Astrocyte (in vitro differentiated cells and primary cell): ENCODE data around the gene RAD51B. TPM values are rescaled to one million over a fixed set of nuclear protein-coding genes. Genes with fewer than 3 reads are reported as not detected.
A peak's percentile ranks its signal among the peaks of the same experiment; 100 is the strongest.

ENCODE experiments used
- DNase-seq: peaks from one replicate; pipeline ENCODE4 v3.0.0-alpha.2; 2010; ENCODE audit warnings: low read depth
- FAIRE-seq: peaks from 2 replicates; lab custom pipeline; 2011; peaks lifted over from hg19 to GRCh38; lab: Jason Lieb, UNC
- H2AFZ ChIP-seq: 2 replicates; pipeline ENCODE4 v1.6.0; 2012; ENCODE audit warnings: low read depth, low read length, inconsistent platforms
- H3K27ac ChIP-seq: 2 replicates; pipeline ENCODE4 v1.5.1; 2011; ENCODE audit warnings: low read depth, low read length, inconsistent platforms
- H3K27me3 ChIP-seq: 2 replicates; pipeline ENCODE4 v1.6.0; 2011; ENCODE audit warnings: low read length, inconsistent platforms; ENCODE audit not compliant: insufficient read depth
- H3K36me3 ChIP-seq: 2 replicates; pipeline ENCODE4 v1.5.1; 2011; ENCODE audit warnings: low read length, inconsistent platforms; ENCODE audit not compliant: insufficient read depth
- H3K4me1 ChIP-seq: 2 replicates; pipeline ENCODE4 v1.5.1; 2011; ENCODE audit warnings: low read length, inconsistent platforms; ENCODE audit not compliant: insufficient read depth
- H3K4me2 ChIP-seq: 2 replicates; pipeline ENCODE4 v1.6.0; 2012; ENCODE audit warnings: low read length, inconsistent platforms
- H3K4me3 ChIP-seq: 2 replicates; pipeline ENCODE4 v1.5.1; 2011; ENCODE audit warnings: low read depth, mild to moderate bottlenecking, low read length, inconsistent platforms; ENCODE audit not compliant: insufficient read depth
- H3K79me2 ChIP-seq: 2 replicates; pipeline ENCODE4 v1.6.0; 2012; ENCODE audit warnings: mild to moderate bottlenecking, low read length, inconsistent platforms; ENCODE audit not compliant: insufficient read depth
- H3K9ac ChIP-seq: 2 replicates; pipeline ENCODE4 v1.6.0; 2012; ENCODE audit warnings: mild to moderate bottlenecking, low read length, inconsistent platforms
- H3K9me3 ChIP-seq: 2 replicates; pipeline ENCODE4 v1.5.1; 2012; ENCODE audit warnings: low read depth, mild to moderate bottlenecking, low read length, inconsistent platforms; ENCODE audit not compliant: insufficient read depth
- H4K20me1 ChIP-seq: 2 replicates; pipeline ENCODE4 v1.6.0; 2012; ENCODE audit warnings: low read length, inconsistent platforms; ENCODE audit not compliant: insufficient read depth
- H3K27ac Mint-ChIP-seq: one replicate; pipeline ENCODE4 v1.8.0; 2021; ENCODE audit warnings: mild to moderate bottlenecking, mixed read lengths; ENCODE audit not compliant: unreplicated experiment
- H3K27me3 Mint-ChIP-seq: one replicate; pipeline ENCODE4 v1.8.0; 2021; ENCODE audit warnings: low read depth, mixed read lengths; ENCODE audit not compliant: unreplicated experiment
- H3K36me3 Mint-ChIP-seq: one replicate; pipeline ENCODE4 v1.8.0; 2021; ENCODE audit warnings: low read depth, mixed read lengths; ENCODE audit not compliant: unreplicated experiment
- H3K4me1 Mint-ChIP-seq: one replicate; pipeline ENCODE4 v1.8.0; 2021; ENCODE audit warnings: low read depth, mixed read lengths; ENCODE audit not compliant: unreplicated experiment
- H3K4me3 Mint-ChIP-seq: one replicate; pipeline ENCODE4 v1.8.0; 2021; ENCODE audit warnings: mild to moderate bottlenecking, moderate library complexity, mixed read lengths; ENCODE audit not compliant: unreplicated experiment
- H3K9me3 Mint-ChIP-seq: one replicate; pipeline ENCODE4 v1.8.0; 2021; ENCODE audit warnings: mild to moderate bottlenecking, mixed read lengths; ENCODE audit not compliant: unreplicated experiment
- CTCF ChIP-seq: IDR thresholded peaks from 2 replicates; pipeline ENCODE4 v1.5.1; 2011; ENCODE audit warnings: low read depth, mild to moderate bottlenecking, inconsistent platforms, low read length, moderate library complexity; ENCODE audit not compliant: insufficient read depth
- EZH2 ChIP-seq: IDR thresholded peaks from 2 replicates; pipeline ENCODE4 v1.6.1; 2012; ENCODE audit warnings: mild to moderate bottlenecking, low read length, inconsistent platforms; ENCODE audit not compliant: insufficient read depth
- total RNA-seq: library from RNA; stranded (reverse); gene quantifications from 2 replicates; pipeline ENCODE4 v1.2.1, GENCODE V29; 2021

RAD51B gene
- total RNA-seq, 1 donor from 2014 or later: 10.8 TPM

- TF ChIP-seq CTCF (no peak), EZH2 (no peak)
- no peaks in the 10 kb centered on the region for H4K20me1 ChIP-seq
- DNase-seq (no peak), FAIRE-seq (no peak)
- H3K4me3 ChIP-seq: no peak overlapping the region
- H3K9ac ChIP-seq: no peak overlapping the region
- peaks cover 38% of the 10 kb centered on the region for H3K4me1 ChIP-seq
- H3K79me2 ChIP-seq: no peaks in the 10 kb centered on the region
- H3K36me3 ChIP-seq: no peaks in the 10 kb centered on the region
- no peak overlapping the region for H2AFZ ChIP-seq
- H3K27ac ChIP-seq: no peak overlapping the region
- no peaks in the 10 kb centered on the region for H3K27me3 ChIP-seq
- no peaks in the 10 kb centered on the region for H3K9me3 ChIP-seq
- peaks cover 2% of the 10 kb centered on the region for H3K27me3 Mint-ChIP-seq
- H3K36me3 Mint-ChIP-seq: no peaks in the 10 kb centered on the region
- no peak overlapping the region for H3K4me2 ChIP-seq
- H3K9me3 Mint-ChIP-seq: no peaks in the 10 kb centered on the region
- no peak overlapping the region for H3K4me3 Mint-ChIP-seq
- H3K27ac Mint-ChIP-seq: peak overlapping the region; percentile 66
- peaks cover 19% of the 10 kb centered on the region for H3K4me1 Mint-ChIP-seq
These were observed 849.0 kb downstream of the RAD51B start for GRCh38 chr14:68668531-68668930.

DNA sequence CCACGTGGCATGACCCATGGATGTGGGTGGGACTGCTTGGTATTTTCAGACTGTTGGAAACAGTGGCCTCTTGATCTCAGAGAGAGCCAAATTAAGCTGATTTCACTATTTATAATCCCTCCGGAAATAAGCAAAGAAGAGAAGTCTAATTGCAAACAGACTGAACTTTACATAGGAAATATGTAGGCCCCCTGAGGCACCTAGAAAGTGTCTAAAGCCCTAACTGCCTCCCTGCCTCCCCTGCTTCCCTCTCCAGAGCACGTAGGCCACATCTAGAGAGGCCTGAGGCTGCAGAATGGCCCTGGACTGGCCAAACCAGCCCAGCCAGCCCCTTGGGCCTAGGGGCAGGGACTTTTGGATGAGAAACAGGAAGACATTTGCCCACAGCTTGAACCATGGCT, 849.5 kb downstream of the RAD51B start:
- H3K36me3 ChIP-seq: no peaks in the 10 kb centered on the region
- Mint-ChIP-seq H3K27ac (no peak overlapping the region), H3K36me3 (no peaks in the 10 kb centered on the region), H3K27me3 (peaks cover 2% of the 10 kb centered on the region), H3K4me3 (no peak overlapping the region), H3K4me1 (peaks cover 17% of the 10 kb centered on the region), H3K9me3 (no peaks in the 10 kb centered on the region)
- no peak overlapping the region for H3K4me3 ChIP-seq
- H3K9me3 ChIP-seq: no peaks in the 10 kb centered on the region
- no peak overlapping the region for H3K27ac ChIP-seq
- H2AFZ ChIP-seq: no peak overlapping the region
- H3K79me2 ChIP-seq: no peaks in the 10 kb centered on the region
- FAIRE-seq (no peak), DNase-seq (no peak)
- no peak overlapping the region for H3K4me2 ChIP-seq
- no peaks in the 10 kb centered on the region for H3K27me3 ChIP-seq
- H3K4me1 ChIP-seq: peaks cover 32% of the 10 kb centered on the region
- TF ChIP-seq EZH2 (no peak), CTCF (no peak)
- no peak overlapping the region for H3K9ac ChIP-seq
- no peaks in the 10 kb centered on the region for H4K20me1 ChIP-seq

GRCh38 chr14:68669603-68670358, 850.2 kb downstream of the RAD51B start:
- TF ChIP-seq EZH2: no peak
- no peak for TF ChIP-seq CTCF
- Histone ChIP-seq H2AFZ (peak overlapping the region; percentile 26), H4K20me1 (no peaks in the 10 kb centered on the region), H3K4me2 (no peak overlapping the region), H3K4me3 (no peak overlapping the region), H3K4me1 (peaks cover 25% of the 10 kb centered on the region), H3K9ac (no peak overlapping the region), H3K27me3 (no peaks in the 10 kb centered on the region), H3K36me3 (no peaks in the 10 kb centered on the region), H3K27ac (no peak overlapping the region), H3K79me2 (no peaks in the 10 kb centered on the region), H3K9me3 (no peaks in the 10 kb centered on the region)
- Mint-ChIP-seq H3K4me1 (peaks cover 10% of the 10 kb centered on the region), H3K4me3 (no peak overlapping the region), H3K36me3 (no peaks in the 10 kb centered on the region), H3K27me3 (peaks cover 2% of the 10 kb centered on the region), H3K9me3 (no peaks in the 10 kb centered on the region), H3K27ac (no peak overlapping the region)
- FAIRE-seq (no peak), DNase-seq (no peak)
